CD4-positive, alpha-beta T cell treated with Interleukin-17A for 1 hour (primary cell): ENCODE measurements around the gene NLRP6.
A peak's percentile ranks its signal among the peaks of the same experiment; 100 is the strongest.
"Not testable (repeated sequence)": the region's sequence is repeated elsewhere in the genome, so short reads cannot be mapped to it uniquely, and the experiment has no call there.

ENCODE experiments used
- DNase-seq: peaks from one replicate; pipeline ENCODE4 v3.0.0-alpha.2; 2020

Gene NLRP6

GRCh38 chr11:278001-278951 lies at the start of gene NLRP6:
NLRP6 (plus strand) TSS chr11:278407; CDS start chr11:278570, 163 bp downstream.
- no peak for DNase-seq

- no peak for DNase-seq
Measured at GRCh38 chr11:230431-230830, 47.8 kb upstream of the NLRP6 start.

- no peak for DNase-seq
Measured at GRCh38 chr11:232783-233565, 45.2 kb upstream of the NLRP6 start.

- no peak for DNase-seq
Measured at GRCh38 chr11:235180-235579, 43.0 kb upstream of the NLRP6 start.

- peak; percentile 67 for DNase-seq
Measured at GRCh38 chr11:235609-235996, 42.6 kb upstream of the NLRP6 start.

GRCh38 chr11:235997-236773 lies 42.0 kb upstream of the NLRP6 start, which contains the start of gene SIRT3:
SIRT3 (minus strand) TSS chr11:236342; CDS start chr11:236328, 14 bp downstream.
- peak; percentile 92 for DNase-seq

GRCh38 chr11:236774-237767 lies 41.1 kb upstream of the NLRP6 start, which contains the start of gene PSMD13:
PSMD13 (plus strand) TSS chr11:236976; CDS start chr11:237050, 74 bp downstream.
- DNase-seq, result peak; percentile 88

- not testable (repeated sequence) for DNase-seq
Measured at GRCh38 chr11:238346-238745, 39.9 kb upstream of the NLRP6 start.

- DNase-seq, result no peak
Measured at GRCh38 chr11:240315-240714, 37.9 kb upstream of the NLRP6 start.

GRCh38 chr11:241634-242033 lies 36.6 kb upstream of the NLRP6 start:
- DNase-seq, result no peak

GRCh38 chr11:244376-244775 lies 33.8 kb upstream of the NLRP6 start:
- no peak for DNase-seq

- DNase-seq, result no peak
Measured at GRCh38 chr11:249062-249461, 29.1 kb upstream of the NLRP6 start.

- DNase-seq, result no peak
Measured at GRCh38 chr11:250274-250673, 27.9 kb upstream of the NLRP6 start.

- DNase-seq, result peak; percentile 86
Measured at GRCh38 chr11:250740-251299, 27.4 kb upstream of the NLRP6 start.

GRCh38 chr11:251550-251949 lies 26.7 kb upstream of the NLRP6 start:
- DNase-seq, result peak; percentile 10

GRCh38 chr11:252666-253065 lies 25.5 kb upstream of the NLRP6 start:
- DNase-seq, result no peak

- no peak for DNase-seq
Measured at GRCh38 chr11:253160-253885, 24.9 kb upstream of the NLRP6 start.

- no peak for DNase-seq
Measured at GRCh38 chr11:253886-254270, 24.3 kb upstream of the NLRP6 start.

GRCh38 chr11:255176-255575 lies 23.0 kb upstream of the NLRP6 start:
- no peak for DNase-seq

GRCh38 chr11:255816-256215 lies 22.4 kb upstream of the NLRP6 start:
- no peak for DNase-seq
